ENCODE results near the gene PLCH1.

PLCH1 gene

GRCh38 chr3:155424323-155424710 lies 320.6 kb downstream of the PLCH1 start:
- CTCF ChIA-PET: no interaction called here

GRCh38 chr3:155423526-155424322 lies 321.1 kb downstream of the PLCH1 start:
- no peak overlapping the region for H3K4me3 ChIP-seq (ENCODE audit: low read depth, low read length)
- no peak for TF ChIP-seq CTCF (IDR thresholded peaks at IDR 0.05; ENCODE audit: insufficient read depth, low read length, missing control alignments)
- CTCF ChIA-PET: no interaction called here
- DNase-seq (ENCODE audit: low read depth, low spot score): no peak
- POLR2A ChIA-PET: no interaction called here

More at GRCh38 chr3:155424323-155424710, 320.6 kb downstream of the PLCH1 start:
- no peak for TF ChIP-seq CTCF (IDR thresholded peaks at IDR 0.05; ENCODE audit: insufficient read depth, low read length, missing control alignments)
- no peak for DNase-seq (ENCODE audit: low read depth, low spot score)
- no peak overlapping the region for H3K4me3 ChIP-seq (ENCODE audit: low read depth, low read length)
- POLR2A ChIA-PET: no interaction called here

- DNase-seq (ENCODE audit: low read depth, low spot score): no peak
- POLR2A ChIA-PET: no interaction called here
- CTCF ChIA-PET: interaction anchor here (0.7 to 1.3 kb wide), 2 partner anchors 16 to 39 kb away, joined by 3 read pairs; no protein-coding TSS in a partner anchor
- no peak for TF ChIP-seq CTCF (IDR thresholded peaks at IDR 0.05; ENCODE audit: insufficient read depth, low read length, missing control alignments)
- no peak overlapping the region for H3K4me3 ChIP-seq (ENCODE audit: low read depth, low read length)
Observed at GRCh38 chr3:155420881-155421486, 323.9 kb downstream of the PLCH1 start.

- POLR2A ChIA-PET: no interaction called here
- CTCF ChIA-PET: no interaction called here
Observed at GRCh38 chr3:155420406-155420805, 324.5 kb downstream of the PLCH1 start.

GRCh38 chr3:155418407-155418806 lies 326.5 kb downstream of the PLCH1 start:
- POLR2A ChIA-PET: no interaction called here
- no peak for DNase-seq (ENCODE audit: low read depth, low spot score)
- CTCF ChIA-PET: no interaction called here
- TF ChIP-seq CTCF (IDR thresholded peaks at IDR 0.05; ENCODE audit: insufficient read depth, low read length, missing control alignments): no peak
- H3K4me3 ChIP-seq (ENCODE audit: low read depth, low read length): no peak overlapping the region

More at GRCh38 chr3:155420406-155420805, 324.5 kb downstream of the PLCH1 start:
- no peak overlapping the region for H3K4me3 ChIP-seq (ENCODE audit: low read depth, low read length)
- no peak for TF ChIP-seq CTCF (IDR thresholded peaks at IDR 0.05; ENCODE audit: insufficient read depth, low read length, missing control alignments)
- DNase-seq (ENCODE audit: low read depth, low spot score): no peak

GRCh38 chr3:155417119-155417517 lies 327.8 kb downstream of the PLCH1 start:
- CTCF ChIA-PET: no interaction called here

More at GRCh38 chr3:155417119-155417517, 327.8 kb downstream of the PLCH1 start:
- H3K4me3 ChIP-seq (ENCODE audit: low read depth, low read length): no peak overlapping the region
- no peak for DNase-seq (ENCODE audit: low read depth, low spot score)
- TF ChIP-seq CTCF (IDR thresholded peaks at IDR 0.05; ENCODE audit: insufficient read depth, low read length, missing control alignments): no peak
- POLR2A ChIA-PET: no interaction called here
